ENCODE data around the gene POU2F2.

DNA sequence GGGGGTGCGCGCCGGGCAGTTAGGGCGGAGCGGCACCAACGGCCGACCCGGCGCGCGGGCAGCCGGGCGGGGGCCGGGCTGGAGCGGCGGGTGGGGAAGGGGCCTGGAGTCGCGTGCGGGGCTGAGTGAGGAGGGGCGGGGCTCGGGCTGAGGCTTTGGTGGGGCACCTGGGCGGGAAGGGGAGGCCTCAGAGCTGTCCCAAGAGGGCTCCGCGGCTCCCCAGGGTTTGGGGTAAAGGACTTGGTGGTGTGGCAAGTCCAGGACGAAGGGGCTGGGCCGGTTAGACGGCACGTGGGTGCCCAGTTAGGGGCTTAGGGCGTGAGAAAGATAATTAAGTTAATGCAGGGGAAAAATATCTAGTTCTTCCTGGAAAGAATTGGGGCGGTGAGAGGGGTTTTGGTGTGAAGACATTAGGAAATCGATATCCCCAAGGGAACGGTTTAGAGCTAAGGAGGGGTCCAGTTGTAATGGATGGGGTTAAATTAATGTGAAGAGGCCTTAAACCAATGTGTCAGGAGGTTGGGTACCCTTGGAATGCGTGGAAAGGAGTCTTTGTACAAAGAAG is 55.8 kb downstream of the POU2F2 start:
- TF ChIP-seq, protein P1, sequence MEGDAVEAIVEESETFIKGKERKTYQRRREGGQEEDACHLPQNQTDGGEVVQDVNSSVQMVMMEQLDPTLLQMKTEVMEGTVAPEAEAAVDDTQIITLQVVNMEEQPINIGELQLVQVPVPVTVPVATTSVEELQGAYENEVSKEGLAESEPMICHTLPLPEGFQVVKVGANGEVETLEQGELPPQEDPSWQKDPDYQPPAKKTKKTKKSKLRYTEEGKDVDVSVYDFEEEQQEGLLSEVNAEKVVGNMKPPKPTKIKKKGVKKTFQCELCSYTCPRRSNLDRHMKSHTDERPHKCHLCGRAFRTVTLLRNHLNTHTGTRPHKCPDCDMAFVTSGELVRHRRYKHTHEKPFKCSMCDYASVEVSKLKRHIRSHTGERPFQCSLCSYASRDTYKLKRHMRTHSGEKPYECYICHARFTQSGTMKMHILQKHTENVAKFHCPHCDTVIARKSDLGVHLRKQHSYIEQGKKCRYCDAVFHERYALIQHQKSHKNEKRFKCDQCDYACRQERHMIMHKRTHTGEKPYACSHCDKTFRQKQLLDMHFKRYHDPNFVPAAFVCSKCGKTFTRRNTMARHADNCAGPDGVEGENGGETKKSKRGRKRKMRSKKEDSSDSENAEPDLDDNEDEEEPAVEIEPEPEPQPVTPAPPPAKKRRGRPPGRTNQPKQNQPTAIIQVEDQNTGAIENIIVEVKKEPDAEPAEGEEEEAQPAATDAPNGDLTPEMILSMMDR (IDR thresholded peaks at IDR 0.05), result no peak
- TF ChIP-seq POLR2A (IDR thresholded peaks at IDR 0.05), result no peak

Data from adrenal gland (tissue), 5 donors.